Omental fat pad (tissue), 4 donors: ENCODE measurements around the gene BTNL3. TPM values are rescaled to one million over a fixed set of nuclear protein-coding genes. Genes with fewer than 3 reads are reported as not detected.

Source experiments
- ATAC-seq: fragments of 150-250 bp; one replicate; pipeline ENCODE4 v1.9.1; 2016; ENCODE audit warnings: mild to moderate bottlenecking, moderate library complexity; ENCODE audit not compliant: low FRiP score
- DNase-seq: peaks from one replicate; pipeline ENCODE4 v3.0.0-alpha.2; 2019; ENCODE audit warnings: low spot score
- total RNA-seq, 4 donors: library from RNA; depleted of rRNA; stranded (reverse); fragments of >200 nt; gene quantifications; one replicate each; pipeline ENCODE4 v1.1.0, GENCODE V29; 2016
- TF ChIP-seq, protein P1 (sequence below), 3 donors: fragments of 450-650 bp; IDR thresholded peaks; one replicate each; pipeline ENCODE4 v1.5.1; 2016 to 2017; ENCODE audit warnings: antibody characterized with exemption in 3 of 3, mild to moderate bottlenecking in 3 of 3, moderate library complexity in 2 of 3

Gene BTNL3
- total RNA-seq, 4 donors from 2014 or later = 0.24 to 0.50 TPM; not detected in 2

DNA sequence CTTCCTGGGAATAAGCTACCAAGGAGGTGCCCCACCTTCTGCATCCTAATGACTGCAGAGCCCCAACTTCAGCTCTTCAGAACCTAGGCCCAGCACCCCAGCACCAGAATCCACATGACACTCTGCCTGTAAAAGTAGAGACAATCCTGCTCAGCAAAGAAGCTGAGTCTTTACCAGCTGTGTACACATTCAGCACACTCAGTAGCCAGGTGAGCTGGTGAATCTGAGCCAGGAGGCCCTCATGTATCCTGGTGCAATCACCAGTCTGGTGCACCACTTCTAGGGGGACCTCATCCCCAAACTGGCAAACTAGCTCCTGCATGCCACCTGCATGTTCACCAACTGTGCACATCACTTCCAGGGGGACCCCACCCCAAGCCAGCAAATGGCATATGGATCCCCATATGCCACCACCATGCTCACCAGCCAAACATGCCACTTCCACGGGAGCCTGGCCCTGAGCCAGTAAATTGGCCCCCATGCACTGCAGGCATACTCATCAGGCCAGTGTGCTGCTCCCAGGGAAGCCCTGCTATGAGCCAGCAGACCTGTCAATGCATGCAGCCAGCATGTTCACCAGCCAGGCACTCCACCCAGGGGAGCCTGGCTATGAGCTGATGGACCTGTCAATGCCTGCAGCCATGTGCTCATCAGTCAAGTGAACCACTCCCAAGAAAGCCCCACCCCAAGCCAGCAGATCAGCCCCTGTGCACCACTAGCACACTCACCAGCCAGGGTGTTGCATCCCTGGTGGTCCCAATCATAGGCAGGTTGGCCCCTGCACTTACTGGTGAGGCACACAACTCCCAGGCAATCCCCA, 35.8 kb downstream of the BTNL3 start:
- TF ChIP-seq, protein P1, sequence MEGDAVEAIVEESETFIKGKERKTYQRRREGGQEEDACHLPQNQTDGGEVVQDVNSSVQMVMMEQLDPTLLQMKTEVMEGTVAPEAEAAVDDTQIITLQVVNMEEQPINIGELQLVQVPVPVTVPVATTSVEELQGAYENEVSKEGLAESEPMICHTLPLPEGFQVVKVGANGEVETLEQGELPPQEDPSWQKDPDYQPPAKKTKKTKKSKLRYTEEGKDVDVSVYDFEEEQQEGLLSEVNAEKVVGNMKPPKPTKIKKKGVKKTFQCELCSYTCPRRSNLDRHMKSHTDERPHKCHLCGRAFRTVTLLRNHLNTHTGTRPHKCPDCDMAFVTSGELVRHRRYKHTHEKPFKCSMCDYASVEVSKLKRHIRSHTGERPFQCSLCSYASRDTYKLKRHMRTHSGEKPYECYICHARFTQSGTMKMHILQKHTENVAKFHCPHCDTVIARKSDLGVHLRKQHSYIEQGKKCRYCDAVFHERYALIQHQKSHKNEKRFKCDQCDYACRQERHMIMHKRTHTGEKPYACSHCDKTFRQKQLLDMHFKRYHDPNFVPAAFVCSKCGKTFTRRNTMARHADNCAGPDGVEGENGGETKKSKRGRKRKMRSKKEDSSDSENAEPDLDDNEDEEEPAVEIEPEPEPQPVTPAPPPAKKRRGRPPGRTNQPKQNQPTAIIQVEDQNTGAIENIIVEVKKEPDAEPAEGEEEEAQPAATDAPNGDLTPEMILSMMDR (IDR thresholded peaks at IDR 0.05) = no peak
- no peak for ATAC-seq
- DNase-seq = no peak

DNA sequence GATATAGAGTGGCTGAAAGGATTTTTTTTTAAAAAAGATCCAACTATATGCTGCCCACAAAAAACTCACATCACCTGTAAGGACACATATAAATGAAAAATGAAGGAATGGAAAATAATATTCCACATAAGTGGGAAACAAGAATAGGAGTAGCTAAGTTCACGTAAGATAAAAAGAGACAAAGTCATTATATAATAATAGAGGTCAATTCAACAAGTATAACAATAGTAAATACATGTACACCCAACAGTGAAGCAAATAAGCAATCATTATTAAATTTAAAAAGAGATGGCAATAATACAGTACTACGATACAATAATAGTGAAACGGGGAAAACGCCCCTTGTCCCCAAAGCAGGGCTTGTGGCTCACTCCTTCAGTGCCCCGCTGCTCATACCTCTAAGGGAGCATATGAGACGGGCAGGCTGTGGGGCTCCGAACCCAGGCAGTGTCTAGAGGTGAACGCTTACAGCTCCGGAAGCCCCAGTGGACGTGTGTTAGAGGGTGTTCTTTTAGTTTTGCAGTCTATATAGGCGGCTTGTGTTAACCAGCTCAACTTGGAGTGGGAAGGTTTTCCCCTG, 38.9 kb downstream of the BTNL3 start:
- DNase-seq = no peak
- no peak for ATAC-seq
- TF ChIP-seq, protein P1 (IDR thresholded peaks at IDR 0.05) = no peak

DNA sequence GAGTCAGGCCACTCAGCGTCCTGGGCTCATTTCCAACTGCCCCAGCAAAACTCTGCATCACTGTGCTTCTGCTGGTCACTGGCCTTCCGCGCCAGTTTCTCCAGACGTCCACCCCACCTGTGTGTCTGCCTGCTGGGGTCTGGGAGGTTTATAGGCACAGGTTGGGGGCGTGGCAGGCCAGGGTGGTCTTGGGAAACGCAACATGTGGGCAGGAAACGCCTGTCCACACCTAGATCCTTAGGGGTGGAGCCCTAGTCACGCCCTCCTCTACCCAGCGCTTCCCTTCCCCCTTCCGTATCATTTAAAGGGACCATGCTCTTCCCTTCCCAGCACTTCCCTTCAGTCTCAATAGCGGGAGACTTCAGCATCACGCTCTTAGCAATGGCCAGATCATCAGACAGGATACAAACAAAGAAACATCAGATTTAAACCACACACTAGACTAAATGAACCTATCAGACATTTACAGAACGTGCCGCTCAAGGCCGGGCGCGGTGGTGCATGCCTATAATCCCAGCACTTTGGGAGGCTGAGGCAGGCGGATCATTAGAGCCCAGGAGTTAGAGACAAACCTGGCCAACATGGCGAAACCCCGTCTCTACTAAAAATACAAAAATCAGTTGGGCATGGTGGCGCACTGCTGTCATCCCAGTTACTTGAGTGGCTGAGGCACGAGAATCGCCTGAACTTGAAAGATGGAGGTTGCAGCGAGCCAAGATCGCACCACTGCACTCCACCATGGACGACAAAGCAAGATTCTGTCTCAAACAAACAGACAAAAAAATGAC, 39.6 kb downstream of the BTNL3 start:
- ATAC-seq = no peak
- TF ChIP-seq, protein P1 (IDR thresholded peaks at IDR 0.05) = no peak
- no peak for DNase-seq

DNA sequence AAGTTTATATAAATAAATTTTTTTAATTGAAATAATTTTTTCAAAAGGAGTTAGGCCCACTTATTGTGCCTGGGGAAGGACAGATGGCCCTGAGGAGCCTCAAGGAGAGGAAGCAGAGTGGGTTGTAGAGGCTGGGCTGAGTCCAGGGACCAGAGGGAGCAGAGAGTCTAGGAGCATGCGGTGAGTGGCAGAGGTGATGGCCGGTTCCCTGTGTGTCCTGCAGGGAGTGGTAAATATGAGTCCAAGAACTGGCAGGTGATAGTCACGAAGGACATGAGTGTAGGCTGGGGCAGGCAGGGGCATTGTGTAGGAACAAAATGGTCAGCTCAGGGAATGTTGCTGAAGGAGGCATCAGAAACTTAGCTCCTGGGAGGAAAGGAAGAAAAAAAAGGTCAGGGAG, 43.1 kb downstream of the BTNL3 start:
- DNase-seq = no peak
- TF ChIP-seq, protein P1 (IDR thresholded peaks at IDR 0.05) = no peak
- ATAC-seq = no peak

DNA sequence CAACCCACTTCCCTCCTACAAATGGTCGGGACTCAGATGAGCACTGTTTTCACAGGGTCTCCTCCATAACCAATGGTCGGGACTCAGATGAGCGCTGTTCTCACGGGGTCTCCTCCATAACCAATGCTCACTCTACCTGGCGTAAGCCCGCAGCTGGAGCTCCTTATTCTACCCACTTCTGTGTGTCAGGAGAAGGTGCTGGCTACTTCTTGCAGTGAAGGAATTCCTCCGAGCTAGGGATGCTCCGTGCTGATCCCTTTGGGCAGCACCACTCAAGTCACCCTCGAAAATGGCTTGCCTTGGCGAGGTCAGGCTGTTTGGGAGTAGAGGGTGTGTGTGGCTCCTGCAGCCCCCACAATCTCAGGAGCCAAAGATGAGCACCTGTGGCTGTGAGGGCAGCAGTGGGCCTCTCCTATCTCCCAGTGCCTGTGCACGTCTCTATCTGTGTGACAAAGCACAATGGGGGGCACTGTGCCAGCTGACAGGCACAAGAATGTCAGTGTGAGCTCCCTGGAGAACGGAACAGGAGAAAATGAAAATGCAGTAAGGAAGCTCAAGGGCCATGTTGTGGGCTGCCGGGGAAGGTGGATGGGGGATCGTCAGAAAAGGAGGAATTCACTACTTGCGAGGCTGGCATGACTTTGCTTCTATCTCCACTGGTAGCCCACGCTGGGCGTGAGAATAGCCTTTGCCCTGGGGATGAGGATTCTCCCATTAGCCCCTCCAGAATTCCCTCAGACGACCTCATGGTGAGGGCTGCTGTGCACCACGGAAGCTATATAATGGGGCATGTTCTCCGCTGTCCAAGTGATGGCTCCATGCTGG, 47.6 kb downstream of the BTNL3 start:
- no peak for DNase-seq
- no peak for ATAC-seq
- TF ChIP-seq, protein P1 (IDR thresholded peaks at IDR 0.05) = no peak

DNA sequence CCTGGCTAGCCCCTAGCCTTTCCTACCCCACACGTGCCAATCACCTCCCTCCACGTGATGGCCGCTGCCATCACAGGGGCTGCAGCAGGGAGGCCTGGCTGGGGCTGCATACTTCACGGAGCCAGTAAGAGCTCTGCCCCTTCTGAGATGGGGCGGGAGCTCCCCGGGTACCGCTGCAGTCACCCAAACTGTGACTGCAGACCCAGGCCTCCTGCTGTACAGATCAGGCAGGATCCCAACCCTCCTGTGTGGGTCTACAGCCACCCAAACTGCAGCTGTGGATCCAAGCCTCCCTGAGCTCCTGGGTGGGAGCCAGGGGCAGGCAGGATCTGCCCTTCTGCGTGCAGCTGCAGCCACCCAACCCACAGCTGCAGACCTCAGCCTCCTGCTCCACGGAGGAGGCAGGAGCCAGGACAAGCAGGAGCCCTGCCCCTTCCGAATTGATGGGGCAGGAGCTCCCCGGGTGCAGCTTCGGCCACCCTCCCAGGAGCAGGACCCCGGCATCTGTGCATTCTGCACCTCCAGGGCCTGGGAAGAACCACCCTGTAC, 48.2 kb downstream of the BTNL3 start:
- DNase-seq = no peak
- ATAC-seq = no peak
- TF ChIP-seq, protein P1 (IDR thresholded peaks at IDR 0.05) = no peak
